ENCODE measurements around the gene PXMP2.

GRCh38 chr12:132641811-132642650, 45.4 kb upstream of the PXMP2 start:
- TF ChIP-seq POLR2AphosphoS5 (IDR thresholded peaks at IDR 0.05; ENCODE audit: low read depth, low read length) (no peak), POLR2A (IDR thresholded peaks at IDR 0.05; ENCODE audit: low read depth, low read length) (no peak), TAF1 (IDR thresholded peaks at IDR 0.05; ENCODE audit: borderline replicate concordance, low read depth, low read length) (no peak)

Data from GM12892 (cell line).